RWPE1 (cell line): Measurements from ENCODE around the gene SUCLG1.
A peak's percentile ranks its signal among the peaks of the same experiment; 100 is the strongest.

ENCODE experiments used
- CTCF ChIA-PET: fragments of 350-600 bp; sonication (Branson Sonifier 250); formaldehyde crosslinking; extraction: SDS; loops from one replicate; lab custom pipeline; 2021; lab: Yijun Ruan, JAX
- POLR2A ChIA-PET: fragments of 400-600 bp; formaldehyde crosslinking; extraction: SDS; loops from one replicate; lab custom pipeline; 2020; ENCODE audit warnings: antibody characterized with exemption; ENCODE audit not compliant: low non-redundant PET; lab: Yijun Ruan, JAX
- DNase-seq: peaks from one replicate; pipeline ENCODE4 v3.0.0; 2012; ENCODE audit warnings: low spot score
- H3K27ac ChIP-seq: fragments of 450-650 bp; 2 replicates; pipeline ENCODE4 v1.5.1; 2017
- CTCF ChIP-seq: fragments of 450-650 bp; conservative IDR thresholded peaks from 2 replicates; pipeline ENCODE4 v1.5.1; 2017; ENCODE audit warnings: low read depth, mild to moderate bottlenecking

SUCLG1 gene

DNA sequence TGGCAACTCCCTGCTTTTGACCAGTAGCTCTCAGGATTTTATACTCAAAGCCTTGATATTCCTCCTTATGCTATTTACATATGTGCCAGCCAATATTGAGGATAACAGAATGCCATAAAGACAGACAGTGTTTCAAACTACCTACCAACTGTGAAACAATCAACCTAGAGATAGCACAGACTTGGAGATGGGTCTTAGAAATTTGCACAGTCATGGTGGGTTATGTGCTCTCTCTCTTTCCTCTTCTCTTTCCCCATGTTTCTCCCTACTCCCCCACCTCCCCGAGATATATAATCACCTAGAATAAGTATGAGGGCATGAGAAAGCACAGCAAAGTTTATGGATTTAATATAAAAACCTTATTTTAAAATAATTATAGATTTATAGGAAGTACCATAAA, 24.2 kb upstream of the SUCLG1 start:
- no peak for DNase-seq
- ChIA-PET POLR2A (no interaction called here), CTCF (interaction anchor here (0.6 to 0.7 kb wide), 2 partner anchors 9 to 399 kb away, joined by 3 read pairs; no protein-coding TSS in a partner anchor)
- H3K27ac ChIP-seq = no peak overlapping the region
- TF ChIP-seq CTCF = no peak

DNA sequence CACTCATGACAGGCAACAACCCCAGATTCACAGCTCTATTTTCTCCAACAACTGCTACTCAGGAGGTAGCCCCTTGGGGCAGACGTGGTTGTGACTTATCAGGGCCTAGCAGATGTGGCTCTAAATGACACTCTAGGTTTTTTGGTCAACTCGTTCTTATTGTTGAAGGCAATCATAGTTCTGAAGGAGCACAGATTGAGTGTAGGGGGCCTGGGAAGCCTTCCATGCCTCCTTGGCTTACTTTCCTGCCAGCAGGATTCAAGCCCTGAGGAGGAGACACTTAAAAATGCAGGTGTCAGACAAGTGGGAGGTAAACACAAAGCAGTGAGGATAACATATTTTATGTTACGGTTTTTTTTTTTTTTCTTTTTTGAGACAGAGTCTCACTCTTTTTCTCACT, 23.5 kb upstream of the SUCLG1 start:
- no peak for DNase-seq
- no peak for TF ChIP-seq CTCF
- CTCF ChIA-PET = no interaction called here
- POLR2A ChIA-PET = no interaction called here
- no peak overlapping the region for H3K27ac ChIP-seq

DNA sequence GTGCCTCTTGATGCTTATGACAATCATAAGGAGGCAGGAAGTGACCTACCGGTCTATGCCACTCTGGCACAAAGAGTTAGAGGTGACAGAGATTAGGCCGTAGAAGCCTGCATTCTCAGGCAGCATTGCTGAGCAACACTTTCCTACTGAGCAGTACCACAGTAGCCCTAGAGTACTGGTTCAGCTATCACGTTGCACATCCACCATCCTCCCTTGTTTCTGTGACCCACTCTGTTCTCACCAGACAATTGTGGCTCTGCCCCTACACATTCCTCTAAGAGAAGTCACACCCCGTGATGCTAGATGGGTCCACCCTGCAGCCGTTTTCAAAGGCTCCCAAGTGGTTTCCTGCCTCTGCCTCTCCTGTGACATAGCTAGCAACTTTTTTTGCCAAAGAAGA, 22.6 kb upstream of the SUCLG1 start:
- CTCF ChIA-PET = interaction anchor here (0.6 kb wide), 1 partner anchor 11 kb away, joined by 3 read pairs; no protein-coding TSS in a partner anchor
- no peak for TF ChIP-seq CTCF
- no peak overlapping the region for H3K27ac ChIP-seq
- peak; percentile 20 for DNase-seq
- POLR2A ChIA-PET = no interaction called here

DNA sequence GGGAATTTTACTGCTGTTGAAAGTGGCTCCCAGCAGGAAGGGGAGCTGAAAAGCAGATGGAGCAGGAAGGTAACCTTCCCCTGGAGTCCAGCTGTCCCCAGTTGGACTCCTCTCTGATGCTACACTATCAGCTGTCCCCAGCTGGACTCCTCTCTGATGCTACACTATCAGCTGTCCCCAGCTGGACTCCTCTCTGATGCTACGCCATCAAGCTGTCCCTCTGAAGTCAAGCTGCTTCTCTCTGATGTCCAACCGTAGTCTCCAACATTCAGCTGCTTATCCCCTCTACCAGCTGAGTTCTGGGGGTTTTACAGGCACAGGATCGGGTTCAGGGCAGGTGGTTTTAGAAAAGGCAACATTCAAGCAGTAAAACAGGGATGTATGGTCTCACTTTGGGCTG, 19.8 kb upstream of the SUCLG1 start:
- H3K27ac ChIP-seq = no peak overlapping the region
- TF ChIP-seq CTCF = no peak
- no peak for DNase-seq
- ChIA-PET POLR2A (no interaction called here), CTCF (no interaction called here)

DNA sequence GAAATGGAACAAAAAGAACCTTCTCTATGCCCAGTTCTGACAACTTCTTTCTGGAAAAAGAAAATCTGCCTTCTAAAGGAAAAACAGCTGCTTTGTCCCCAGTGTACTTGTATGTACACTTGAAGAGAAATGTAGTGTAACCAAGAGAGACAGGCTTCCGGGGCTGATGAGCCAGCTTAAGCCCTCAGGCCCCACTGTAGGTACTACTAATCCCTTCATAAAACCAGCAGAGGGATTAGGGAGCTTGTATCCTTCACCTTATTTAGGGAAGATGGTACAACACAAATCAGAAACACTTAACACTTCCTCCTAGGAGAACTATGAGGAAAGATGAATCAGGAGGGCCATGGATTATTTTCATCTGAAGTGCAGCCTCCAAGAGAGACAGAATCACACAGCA, 18.8 kb upstream of the SUCLG1 start:
- ChIA-PET CTCF (interaction anchor here (0.6 kb wide), 1 partner anchor 401 kb away, joined by 3 read pairs; no protein-coding TSS in a partner anchor), POLR2A (interaction anchor here (0.5 kb wide), 1 partner anchor 230 kb away, joined by 3 read pairs; no protein-coding TSS in a partner anchor)
- no peak for DNase-seq

DNA sequence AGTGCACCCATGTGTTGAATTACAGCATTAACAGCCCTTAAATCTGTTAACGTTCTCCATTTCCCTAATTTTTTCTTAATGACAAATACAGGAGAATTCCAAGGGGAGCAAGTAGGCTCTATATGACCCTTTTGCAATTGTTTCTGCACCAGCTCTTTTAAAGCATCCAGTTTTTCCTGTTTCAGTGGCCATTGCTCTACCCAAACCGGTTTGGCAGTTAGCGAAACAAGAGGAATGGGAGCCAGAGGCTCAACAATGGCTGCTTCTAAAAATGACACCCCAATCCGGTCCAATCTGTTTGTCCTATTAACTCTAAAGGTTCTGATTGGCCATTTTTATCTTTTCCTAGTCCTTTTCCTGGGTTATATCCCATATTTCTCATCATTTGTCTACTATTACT, 15.1 kb upstream of the SUCLG1 start:
- TF ChIP-seq CTCF = no peak
- peak; percentile 17 for DNase-seq
- POLR2A ChIA-PET = no interaction called here
- no peak overlapping the region for H3K27ac ChIP-seq
- CTCF ChIA-PET = no interaction called here

More for the DNA sequence above, 18.8 kb upstream of the SUCLG1 start:
- no peak for TF ChIP-seq CTCF
- no peak overlapping the region for H3K27ac ChIP-seq
